H9 (cell line): ENCODE results near the gene AFAP1L1. TPM values are rescaled to one million over a fixed set of nuclear protein-coding genes. Genes with fewer than 3 reads are reported as not detected.

ENCODE experiments used
- DNase-seq: peaks from one replicate; pipeline ENCODE4 v3.0.0-alpha.2; 2017
- H2AFZ ChIP-seq: one replicate; pipeline ENCODE4 v1.6.1; 2013; ENCODE audit warnings: mild to moderate bottlenecking, low read length, control low read depth, moderate library complexity
- H2AK5ac ChIP-seq: 2 replicates; pipeline ENCODE4 v1.6.1; 2013; ENCODE audit warnings: low read length, control low read depth, mixed read lengths; ENCODE audit not compliant: insufficient read length
- H2BK120ac ChIP-seq: one replicate; pipeline ENCODE4 v1.6.1; 2013; ENCODE audit warnings: low read depth, mild to moderate bottlenecking, low read length, control low read depth, inconsistent platforms; ENCODE audit not compliant: poor library complexity, severe bottlenecking
- H2BK12ac ChIP-seq: 2 replicates; pipeline ENCODE4 v1.6.1; 2013; ENCODE audit warnings: low read length, control low read depth, mixed read lengths, low read depth; ENCODE audit not compliant: insufficient read length
- H2BK15ac ChIP-seq: 2 replicates; pipeline ENCODE4 v1.6.1; 2013; ENCODE audit warnings: low read depth, low read length, control low read depth
- H2BK20ac ChIP-seq: one replicate; pipeline ENCODE4 v1.6.1; 2013; ENCODE audit warnings: low read depth, mild to moderate bottlenecking, low read length, control low read depth, inconsistent platforms; ENCODE audit not compliant: poor library complexity, severe bottlenecking
- H2BK5ac ChIP-seq: 2 replicates; pipeline ENCODE4 v1.6.1; 2013; ENCODE audit warnings: low read length, control low read depth, mixed read lengths; ENCODE audit not compliant: insufficient read length
- H3K14ac ChIP-seq: 2 replicates; pipeline ENCODE4 v1.6.1; 2013; ENCODE audit warnings: low read length, control low read depth; ENCODE audit not compliant: insufficient read depth
- H3K18ac ChIP-seq: 2 replicates; pipeline ENCODE4 v1.6.1; 2013; ENCODE audit warnings: low read depth, mild to moderate bottlenecking, mixed read lengths, low read length, control low read depth; ENCODE audit not compliant: insufficient read length
- H3K23ac ChIP-seq: 2 replicates; pipeline ENCODE4 v1.6.1; 2013; ENCODE audit warnings: low read length, control low read depth, mixed read lengths, low read depth; ENCODE audit not compliant: insufficient read length
- H3K23me2 ChIP-seq: 2 replicates; pipeline ENCODE4 v1.6.1; 2013; ENCODE audit warnings: low read depth, mild to moderate bottlenecking, mixed read lengths, low read length, control low read depth; ENCODE audit not compliant: insufficient read length, poor library complexity, severe bottlenecking
- H3K27ac ChIP-seq: 2 replicates; pipeline ENCODE4 v1.5.1; 2013; ENCODE audit warnings: low read length, control low read depth, mixed read lengths, low read depth; ENCODE audit not compliant: insufficient read length
- H3K27me3 ChIP-seq: 2 replicates; pipeline ENCODE4 v1.6.1; 2013; ENCODE audit warnings: low read length, control low read depth, inconsistent platforms; ENCODE audit not compliant: insufficient read depth
- H3K4ac ChIP-seq: 2 replicates; pipeline ENCODE4 v1.6.1; 2013; ENCODE audit warnings: low read depth, mild to moderate bottlenecking, control low read depth, inconsistent platforms, low read length, moderate library complexity
- H3K4me1 ChIP-seq: 2 replicates; pipeline ENCODE4 v1.6.1; 2013; ENCODE audit warnings: low read length, control low read depth, inconsistent platforms; ENCODE audit not compliant: insufficient read depth
- H3K4me2 ChIP-seq: 2 replicates; pipeline ENCODE4 v1.6.1; 2013; ENCODE audit warnings: low read length, control low read depth, mixed read lengths; ENCODE audit not compliant: insufficient read length, insufficient read depth
- H3K56ac ChIP-seq: 2 replicates; pipeline ENCODE4 v1.6.1; 2013; ENCODE audit warnings: low read depth, mild to moderate bottlenecking, mixed read lengths, low read length, control low read depth; ENCODE audit not compliant: insufficient read length
- H3K79me1 ChIP-seq: 2 replicates; pipeline ENCODE4 v1.6.1; 2013; ENCODE audit warnings: low read depth, mild to moderate bottlenecking, moderate library complexity, low read length, control low read depth, inconsistent platforms; ENCODE audit not compliant: insufficient read depth, poor library complexity, severe bottlenecking
- H3K79me2 ChIP-seq: 2 replicates; pipeline ENCODE4 v1.6.1; 2013; ENCODE audit warnings: low read length, control low read depth, inconsistent platforms; ENCODE audit not compliant: insufficient read depth
- H3K9ac ChIP-seq: 2 replicates; pipeline ENCODE4 v1.6.1; 2013; ENCODE audit warnings: low read length, control low read depth, mixed read lengths; ENCODE audit not compliant: insufficient read length; ENCODE audit errors: extremely low read depth
- H3K9me3 ChIP-seq: one replicate; pipeline ENCODE4 v1.6.1; 2013; ENCODE audit warnings: low read depth, low read length, inconsistent platforms; ENCODE audit not compliant: control insufficient read depth
- H3T11ph ChIP-seq: one replicate; pipeline ENCODE4 v1.6.1; 2013; ENCODE audit warnings: mild to moderate bottlenecking, low read length, control low read depth, inconsistent platforms
- H4K20me1 ChIP-seq: one replicate; pipeline ENCODE4 v1.6.1; 2013; ENCODE audit not compliant: control insufficient read depth, insufficient read length, insufficient read depth
- H4K5ac ChIP-seq: 2 replicates; pipeline ENCODE4 v1.6.1; 2013; ENCODE audit warnings: low read depth, mild to moderate bottlenecking, mixed read lengths, low read length, control low read depth; ENCODE audit not compliant: insufficient read length
- H4K8ac ChIP-seq: replicated peaks from 2 replicates; pipeline ENCODE4 v1.6.1; 2013; ENCODE audit warnings: low read length, control low read depth, mixed read lengths, low read depth; ENCODE audit not compliant: insufficient read length
- H4K91ac ChIP-seq: 2 replicates; pipeline ENCODE4 v1.6.1; 2013; ENCODE audit warnings: low read depth, mild to moderate bottlenecking, moderate library complexity, mixed read lengths, low read length, control low read depth; ENCODE audit not compliant: insufficient read length
- H3K27ac Mint-ChIP-seq, 3 experiments: 2 replicates in 2 of 3; 3 replicates in 1 of 3; pipeline ENCODE4 v1.8.0; 2020 to 2021; ENCODE audit warnings: mixed read lengths in 3 of 3, mild to moderate bottlenecking in 1 of 3, moderate library complexity in 1 of 3
- H3K27me3 Mint-ChIP-seq: 2 replicates; pipeline ENCODE4 v1.8.0; 2021; ENCODE audit warnings: low read depth, mild to moderate bottlenecking, moderate library complexity, mixed read lengths
- H3K36me3 Mint-ChIP-seq, 3 experiments: 2 replicates in 2 of 3; 3 replicates in 1 of 3; pipeline ENCODE4 v1.8.0; 2020 to 2021; ENCODE audit warnings: low read depth in 3 of 3, mixed read lengths in 3 of 3; ENCODE audit not compliant: insufficient read depth in 1 of 3
- H3K4me1 Mint-ChIP-seq, 2 experiments: 2 replicates each; pipeline ENCODE4 v1.8.0; 2020; ENCODE audit warnings: mixed read lengths in 2 of 2
- H3K4me3 Mint-ChIP-seq, 2 experiments: 2 replicates in 1 of 2; 3 replicates in 1 of 2; pipeline ENCODE4 v1.8.0; 2020 to 2021; ENCODE audit warnings: mild to moderate bottlenecking in 2 of 2, mixed read lengths in 2 of 2, moderate library complexity in 1 of 2
- H3K9me3 Mint-ChIP-seq, 2 experiments: 2 replicates in 1 of 2; 3 replicates in 1 of 2; pipeline ENCODE4 v1.8.0; 2020; ENCODE audit warnings: mild to moderate bottlenecking in 2 of 2, mixed read lengths in 2 of 2, moderate library complexity in 1 of 2
- CTCF ChIP-seq: fragments of 200-600 bp; sonication (generic); conservative IDR thresholded peaks from 3 replicates; pipeline ENCODE4 v1.8.0; 2021; ENCODE audit warnings: antibody characterized with exemption, mild to moderate bottlenecking
- total RNA-seq: library from RNA; stranded (reverse); gene quantifications from 2 replicates; pipeline ENCODE4 v1.2.1, GENCODE V29; 2021

The AFAP1L1 gene
- total RNA-seq, 1 experiment from 2014 or later, result 1.8 TPM

- Histone ChIP-seq H3K4ac (no peak overlapping the region), H2BK15ac (no peak overlapping the region), H3K27ac (no peak overlapping the region), H3K27me3 (no peaks in the 10 kb centered on the region; the same call in 1 of the 2 replicates), H4K5ac (no peak overlapping the region), H3K9ac (no peak overlapping the region), H2BK20ac (no peak overlapping the region), H2BK12ac (no peak overlapping the region), H3K4me2 (no peak overlapping the region), H4K91ac (no peak overlapping the region), H3K56ac (no peak overlapping the region), H3K79me1 (no peaks in the 10 kb centered on the region), H3K14ac (no peak overlapping the region), H3K23me2 (no peaks in the 10 kb centered on the region), H3K79me2 (no peaks in the 10 kb centered on the region), H4K8ac (no peak overlapping the region), H2AK5ac (no peak overlapping the region), H3K18ac (no peak overlapping the region), H3T11ph (no peak overlapping the region), H3K4me1 (no peaks in the 10 kb centered on the region), H3K23ac (no peak overlapping the region), H2BK5ac (no peak overlapping the region), H4K20me1 (no peaks in the 10 kb centered on the region), H2AFZ (no peak overlapping the region), H2BK120ac (no peak overlapping the region), H3K9me3 (no peaks in the 10 kb centered on the region)
- Mint-ChIP-seq H3K4me1 (peaks cover 6 to 8% of the 10 kb centered on the region in 2 experiments), H3K27me3 (no peaks in the 10 kb centered on the region; the same call in 1 of the 2 replicates), H3K36me3 (no peaks in the 10 kb centered on the region), H3K27ac (no peak overlapping the region), H3K4me3 (no peak overlapping the region), H3K9me3 (no peaks in the 10 kb centered on the region)
- no peak for DNase-seq
- TF ChIP-seq CTCF, result no peak
Measured at GRCh38 chr5:149323210-149323609, 51.6 kb downstream of the AFAP1L1 start.
